Measurements from ENCODE around the gene SNX32.

The SNX32 gene

GRCh38 chr11:65865550-65866172, 31.9 kb downstream of the SNX32 start:
- no peak overlapping the region for H3K27ac ChIP-seq (replicated peaks)
- H3K27me3 ChIP-seq (ENCODE audit: insufficient read depth, poor library complexity, severe bottlenecking): no peaks in the 10 kb centered on the region
- TF ChIP-seq SPI1 (IDR thresholded peaks at IDR 0.05; ENCODE audit: borderline replicate concordance, low read depth): no peak
- TF ChIP-seq POLR2AphosphoS5 (IDR thresholded peaks at IDR 0.05; ENCODE audit: low read depth): no peak
- no peak for TF ChIP-seq GABPA (IDR thresholded peaks at IDR 0.05; ENCODE audit: low read depth)
- TF ChIP-seq, protein P1, sequence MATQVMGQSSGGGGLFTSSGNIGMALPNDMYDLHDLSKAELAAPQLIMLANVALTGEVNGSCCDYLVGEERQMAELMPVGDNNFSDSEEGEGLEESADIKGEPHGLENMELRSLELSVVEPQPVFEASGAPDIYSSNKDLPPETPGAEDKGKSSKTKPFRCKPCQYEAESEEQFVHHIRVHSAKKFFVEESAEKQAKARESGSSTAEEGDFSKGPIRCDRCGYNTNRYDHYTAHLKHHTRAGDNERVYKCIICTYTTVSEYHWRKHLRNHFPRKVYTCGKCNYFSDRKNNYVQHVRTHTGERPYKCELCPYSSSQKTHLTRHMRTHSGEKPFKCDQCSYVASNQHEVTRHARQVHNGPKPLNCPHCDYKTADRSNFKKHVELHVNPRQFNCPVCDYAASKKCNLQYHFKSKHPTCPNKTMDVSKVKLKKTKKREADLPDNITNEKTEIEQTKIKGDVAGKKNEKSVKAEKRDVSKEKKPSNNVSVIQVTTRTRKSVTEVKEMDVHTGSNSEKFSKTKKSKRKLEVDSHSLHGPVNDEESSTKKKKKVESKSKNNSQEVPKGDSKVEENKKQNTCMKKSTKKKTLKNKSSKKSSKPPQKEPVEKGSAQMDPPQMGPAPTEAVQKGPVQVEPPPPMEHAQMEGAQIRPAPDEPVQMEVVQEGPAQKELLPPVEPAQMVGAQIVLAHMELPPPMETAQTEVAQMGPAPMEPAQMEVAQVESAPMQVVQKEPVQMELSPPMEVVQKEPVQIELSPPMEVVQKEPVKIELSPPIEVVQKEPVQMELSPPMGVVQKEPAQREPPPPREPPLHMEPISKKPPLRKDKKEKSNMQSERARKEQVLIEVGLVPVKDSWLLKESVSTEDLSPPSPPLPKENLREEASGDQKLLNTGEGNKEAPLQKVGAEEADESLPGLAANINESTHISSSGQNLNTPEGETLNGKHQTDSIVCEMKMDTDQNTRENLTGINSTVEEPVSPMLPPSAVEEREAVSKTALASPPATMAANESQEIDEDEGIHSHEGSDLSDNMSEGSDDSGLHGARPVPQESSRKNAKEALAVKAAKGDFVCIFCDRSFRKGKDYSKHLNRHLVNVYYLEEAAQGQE (IDR thresholded peaks at IDR 0.05; ENCODE audit: insufficient replicate concordance, low read depth): no peak
- TF ChIP-seq CTCF (IDR thresholded peaks at IDR 0.05; ENCODE audit: insufficient read depth, low read length): no peak
- no peak overlapping the region for H3K4me3 ChIP-seq (replicated peaks; ENCODE audit: insufficient read depth, low read length)
- DNase-seq (ENCODE audit: low read depth in 1 of 2, low spot score in 1 of 2): no peak

DNA sequence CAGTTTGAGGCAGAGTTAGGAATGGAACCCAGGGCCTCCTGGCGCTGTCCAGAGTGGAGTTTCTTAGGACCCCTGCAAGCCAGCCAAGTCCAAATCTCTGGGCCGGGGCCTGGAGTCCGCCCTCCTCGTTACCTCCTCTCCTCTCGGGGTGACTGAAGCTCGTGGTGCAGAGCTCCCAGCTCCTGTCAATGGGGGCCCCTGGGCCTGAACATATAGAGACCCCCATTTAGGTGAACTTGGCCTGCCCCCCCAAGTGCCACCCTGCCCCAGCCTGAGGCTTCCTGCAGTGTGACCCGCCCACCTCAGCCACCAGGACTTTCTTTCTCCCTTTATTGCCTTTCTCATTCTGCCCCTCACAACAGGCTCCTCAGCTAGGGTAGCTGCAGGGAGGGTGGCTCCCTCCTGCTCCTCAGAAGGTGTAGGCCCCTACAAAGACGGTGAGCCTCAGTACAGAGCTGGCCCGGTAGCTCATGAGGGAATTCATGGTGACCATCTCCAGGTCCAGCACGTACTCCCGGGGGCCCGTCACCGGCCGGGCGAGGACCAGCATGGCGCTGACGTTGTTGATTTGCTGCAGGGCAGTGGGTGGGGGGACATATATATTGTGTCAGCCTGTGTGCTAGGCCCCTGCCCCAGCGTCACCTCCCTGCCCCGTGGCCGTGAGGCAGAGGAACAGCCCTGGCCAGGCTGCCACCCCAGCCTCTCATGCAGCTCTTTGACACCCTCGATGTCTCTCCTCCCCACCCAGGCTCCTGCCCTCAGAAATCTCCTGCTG, 32.9 kb downstream of the SNX32 start:
- H3K27ac ChIP-seq (replicated peaks): peak overlapping the region; percentile 43
- H3K4me3 ChIP-seq (replicated peaks; ENCODE audit: insufficient read depth, low read length): no peak overlapping the region
- TF ChIP-seq POLR2AphosphoS5 (IDR thresholded peaks at IDR 0.05; ENCODE audit: low read depth) (no peak), GABPA (IDR thresholded peaks at IDR 0.05; ENCODE audit: low read depth) (no peak), SPI1 (IDR thresholded peaks at IDR 0.05; ENCODE audit: borderline replicate concordance, low read depth) (no peak), CTCF (IDR thresholded peaks at IDR 0.05; ENCODE audit: insufficient read depth, low read length) (no peak)
- TF ChIP-seq, protein P1 (IDR thresholded peaks at IDR 0.05; ENCODE audit: insufficient replicate concordance, low read depth): no peak
- DNase-seq (ENCODE audit: low read depth in 1 of 2, low spot score in 1 of 2): no peak
- no peaks in the 10 kb centered on the region for H3K27me3 ChIP-seq (ENCODE audit: insufficient read depth, poor library complexity, severe bottlenecking)

DNA sequence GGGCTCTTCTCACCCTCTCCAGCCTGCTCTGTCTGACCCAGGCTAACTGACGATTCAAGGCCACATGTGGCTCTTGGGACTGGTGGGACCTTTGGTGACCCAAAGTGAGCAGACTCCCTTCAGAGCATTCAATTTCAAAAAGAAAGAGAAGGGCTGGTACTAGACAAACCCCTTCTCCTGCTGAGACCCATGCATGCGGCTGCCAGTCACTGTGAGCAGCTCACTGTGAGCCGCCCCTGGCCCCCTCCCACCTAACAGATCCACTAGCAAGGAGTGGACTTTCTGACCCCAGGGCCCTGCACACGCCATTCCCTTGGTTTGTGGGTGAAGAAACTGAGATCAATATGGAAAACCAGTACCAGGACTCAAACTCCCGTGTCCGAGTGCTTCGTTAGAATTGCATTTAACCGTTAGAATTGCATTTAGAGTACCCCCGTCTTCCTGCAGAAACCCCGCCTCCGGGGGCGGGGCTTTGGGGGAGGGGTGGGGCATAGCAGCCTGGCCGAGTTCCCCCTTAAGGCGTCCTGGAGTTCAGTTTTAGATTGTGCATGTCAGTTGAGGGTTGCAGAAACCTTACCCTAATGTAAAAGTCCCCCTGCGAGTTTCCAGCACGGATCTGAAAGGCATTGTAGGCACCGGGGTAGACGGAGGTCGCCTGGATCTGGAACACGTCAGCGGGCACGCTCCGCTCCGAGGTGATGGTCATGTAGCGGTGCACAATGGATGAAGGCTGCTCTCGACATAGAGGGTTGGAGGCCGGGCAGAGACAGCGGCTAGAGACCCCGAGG, 33.7 kb downstream of the SNX32 start:
- no peak overlapping the region for H3K4me3 ChIP-seq (replicated peaks; ENCODE audit: insufficient read depth, low read length)
- peak in 1 of 2 experiments; percentile 49 for DNase-seq (ENCODE audit: low read depth in 1 of 2, low spot score in 1 of 2)
- H3K27me3 ChIP-seq (ENCODE audit: insufficient read depth, poor library complexity, severe bottlenecking): no peaks in the 10 kb centered on the region
- TF ChIP-seq POLR2AphosphoS5 (IDR thresholded peaks at IDR 0.05; ENCODE audit: low read depth) (no peak), CTCF (IDR thresholded peaks at IDR 0.05; ENCODE audit: insufficient read depth, low read length) (no peak), GABPA (IDR thresholded peaks at IDR 0.05; ENCODE audit: low read depth) (no peak), SPI1 (IDR thresholded peaks at IDR 0.05; ENCODE audit: borderline replicate concordance, low read depth) (no peak)
- TF ChIP-seq, protein P1 (IDR thresholded peaks at IDR 0.05; ENCODE audit: insufficient replicate concordance, low read depth): no peak
- peak overlapping the region; percentile 43 for H3K27ac ChIP-seq (replicated peaks)

Data from HL-60 (cell line).